ENCODE measurements around the gene ACAA1.

Gene ACAA1

GRCh38 chr3:38110314-38111050 lies 26.4 kb downstream of the ACAA1 start:
- Mint-ChIP-seq H3K36me3 (peaks cover 6% of the 10 kb centered on the region), H3K27me3 (no peaks in the 10 kb centered on the region), H3K27ac (no peak overlapping the region), H3K4me3 (no peak overlapping the region), H3K9me3 (ENCODE audit: low read depth) (peaks cover 4% of the 10 kb centered on the region), H3K4me1 (ENCODE audit: low read depth) (no peaks in the 10 kb centered on the region)

- Mint-ChIP-seq H3K4me3 (no peak overlapping the region), H3K27ac (no peak overlapping the region), H3K9me3 (ENCODE audit: low read depth) (peaks cover 11% of the 10 kb centered on the region), H3K36me3 (peaks cover 10% of the 10 kb centered on the region), H3K4me1 (ENCODE audit: low read depth) (no peaks in the 10 kb centered on the region), H3K27me3 (peaks cover 2% of the 10 kb centered on the region)
Measured at GRCh38 chr3:38109580-38110313, 27.2 kb downstream of the ACAA1 start.

- H3K27me3 Mint-ChIP-seq, result peaks cover 2% of the 10 kb centered on the region
- H3K4me3 Mint-ChIP-seq, result no peak overlapping the region
- H3K4me1 Mint-ChIP-seq (ENCODE audit: low read depth), result no peaks in the 10 kb centered on the region
- no peak overlapping the region for H3K27ac Mint-ChIP-seq
- H3K9me3 Mint-ChIP-seq (ENCODE audit: low read depth), result peaks cover 11% of the 10 kb centered on the region
- peaks cover 10% of the 10 kb centered on the region for H3K36me3 Mint-ChIP-seq
Measured at GRCh38 chr3:38108649-38109579, 28.0 kb downstream of the ACAA1 start.

GRCh38 chr3:38107911-38108648 lies 28.8 kb downstream of the ACAA1 start:
- Mint-ChIP-seq H3K4me1 (ENCODE audit: low read depth) (no peaks in the 10 kb centered on the region), H3K4me3 (no peak overlapping the region), H3K9me3 (ENCODE audit: low read depth) (peaks cover 11% of the 10 kb centered on the region), H3K27me3 (peaks cover 2% of the 10 kb centered on the region), H3K27ac (no peak overlapping the region), H3K36me3 (peaks cover 10% of the 10 kb centered on the region)

GRCh38 chr3:38105525-38105924 lies 31.4 kb downstream of the ACAA1 start:
- Mint-ChIP-seq H3K9me3 (ENCODE audit: low read depth) (peaks cover 11% of the 10 kb centered on the region), H3K36me3 (peaks cover 10% of the 10 kb centered on the region), H3K27ac (no peak overlapping the region), H3K27me3 (peaks cover 2% of the 10 kb centered on the region), H3K4me3 (no peak overlapping the region), H3K4me1 (ENCODE audit: low read depth) (no peaks in the 10 kb centered on the region)

GRCh38 chr3:38102444-38102814 lies 34.5 kb downstream of the ACAA1 start:
- H3K4me3 Mint-ChIP-seq, result no peak overlapping the region
- no peak overlapping the region for H3K27ac Mint-ChIP-seq
- peaks cover 11% of the 10 kb centered on the region for H3K9me3 Mint-ChIP-seq (ENCODE audit: low read depth)
- H3K4me1 Mint-ChIP-seq (ENCODE audit: low read depth), result no peaks in the 10 kb centered on the region
- H3K27me3 Mint-ChIP-seq, result peaks cover 4% of the 10 kb centered on the region
- H3K36me3 Mint-ChIP-seq, result peaks cover 10% of the 10 kb centered on the region

GRCh38 chr3:38101811-38102443 lies 35.0 kb downstream of the ACAA1 start:
- H3K27ac Mint-ChIP-seq, result no peak overlapping the region
- peaks cover 4% of the 10 kb centered on the region for H3K27me3 Mint-ChIP-seq
- no peaks in the 10 kb centered on the region for H3K4me1 Mint-ChIP-seq (ENCODE audit: low read depth)
- peaks cover 10% of the 10 kb centered on the region for H3K36me3 Mint-ChIP-seq
- peaks cover 11% of the 10 kb centered on the region for H3K9me3 Mint-ChIP-seq (ENCODE audit: low read depth)
- H3K4me3 Mint-ChIP-seq, result no peak overlapping the region

- H3K4me3 Mint-ChIP-seq, result no peak overlapping the region
- H3K27me3 Mint-ChIP-seq, result peaks cover 4% of the 10 kb centered on the region
- H3K9me3 Mint-ChIP-seq (ENCODE audit: low read depth), result peaks cover 7% of the 10 kb centered on the region
- H3K36me3 Mint-ChIP-seq, result peaks cover 5% of the 10 kb centered on the region
- no peaks in the 10 kb centered on the region for H3K4me1 Mint-ChIP-seq (ENCODE audit: low read depth)
- no peak overlapping the region for H3K27ac Mint-ChIP-seq
Measured at GRCh38 chr3:38100498-38100897, 36.4 kb downstream of the ACAA1 start.

GRCh38 chr3:38099518-38099917 lies 37.4 kb downstream of the ACAA1 start:
- Mint-ChIP-seq H3K9me3 (ENCODE audit: low read depth) (no peaks in the 10 kb centered on the region), H3K27ac (no peak overlapping the region), H3K27me3 (peaks cover 2% of the 10 kb centered on the region), H3K4me1 (ENCODE audit: low read depth) (no peaks in the 10 kb centered on the region), H3K4me3 (no peak overlapping the region), H3K36me3 (no peaks in the 10 kb centered on the region)

GRCh38 chr3:38098376-38098723 lies 38.6 kb downstream of the ACAA1 start:
- Mint-ChIP-seq H3K36me3 (no peaks in the 10 kb centered on the region), H3K4me3 (no peak overlapping the region), H3K27ac (no peak overlapping the region), H3K9me3 (ENCODE audit: low read depth) (no peaks in the 10 kb centered on the region), H3K4me1 (ENCODE audit: low read depth) (no peaks in the 10 kb centered on the region), H3K27me3 (peaks cover 2% of the 10 kb centered on the region)

- Mint-ChIP-seq H3K27me3 (peaks cover 2% of the 10 kb centered on the region), H3K4me1 (ENCODE audit: low read depth) (no peaks in the 10 kb centered on the region), H3K4me3 (no peak overlapping the region), H3K36me3 (no peaks in the 10 kb centered on the region), H3K27ac (no peak overlapping the region), H3K9me3 (ENCODE audit: low read depth) (no peaks in the 10 kb centered on the region)
Measured at GRCh38 chr3:38097446-38098375, 39.2 kb downstream of the ACAA1 start.

GRCh38 chr3:38095669-38096483 lies 41.1 kb downstream of the ACAA1 start:
- Mint-ChIP-seq H3K27me3 (peaks cover 2% of the 10 kb centered on the region), H3K4me3 (no peak overlapping the region), H3K9me3 (ENCODE audit: low read depth) (no peaks in the 10 kb centered on the region), H3K36me3 (no peaks in the 10 kb centered on the region), H3K27ac (no peak overlapping the region), H3K4me1 (ENCODE audit: low read depth) (no peaks in the 10 kb centered on the region)

- Mint-ChIP-seq H3K27ac (no peak overlapping the region), H3K27me3 (peaks cover 2% of the 10 kb centered on the region), H3K4me1 (ENCODE audit: low read depth) (no peaks in the 10 kb centered on the region), H3K36me3 (no peaks in the 10 kb centered on the region), H3K9me3 (ENCODE audit: low read depth) (no peaks in the 10 kb centered on the region), H3K4me3 (no peak overlapping the region)
Measured at GRCh38 chr3:38094999-38095398, 41.9 kb downstream of the ACAA1 start.
